Endothelial cell of umbilical vein (primary cell): Measurements from ENCODE around the gene RAMAC.

ENCODE experiments used
- CTCF ChIP-seq, 2 donors: IDR thresholded peaks; 1 replicate in 1 of 2; 2 replicates in 1 of 2; pipeline ENCODE4 v1.5.1; 2011; ENCODE audit warnings: low read length in 2 of 2, mild to moderate bottlenecking in 2 of 2, moderate library complexity in 2 of 2, control low read depth in 1 of 2, inconsistent platforms in 1 of 2, low read depth in 1 of 2; ENCODE audit not compliant: insufficient read depth in 1 of 2; ENCODE audit errors: extremely low read depth in 1 of 2
- EZH2 ChIP-seq: IDR thresholded peaks from 2 replicates; pipeline ENCODE4 v1.6.1; 2012; ENCODE audit warnings: borderline replicate concordance, low read depth, mild to moderate bottlenecking, moderate library complexity, low read length, inconsistent platforms; ENCODE audit not compliant: severe bottlenecking
- GATA2 ChIP-seq: IDR thresholded peaks from 2 replicates; pipeline ENCODE4 v1.7.0; 2011; ENCODE audit warnings: low read depth, mild to moderate bottlenecking, moderate library complexity, mixed read lengths, low read length; ENCODE audit not compliant: insufficient read length, insufficient read depth
- MYC ChIP-seq: IDR thresholded peaks from one replicate; pipeline ENCODE4 v1.6.1; 2011; ENCODE audit warnings: mild to moderate bottlenecking, low read depth, low read length
- POLR2A ChIP-seq: IDR thresholded peaks from 2 replicates; pipeline ENCODE4 v1.6.1; 2012; ENCODE audit warnings: low read depth, mild to moderate bottlenecking, control low read depth, low read length
- POLR2AphosphoS5 ChIP-seq: IDR thresholded peaks from 2 replicates; pipeline ENCODE4 v1.6.1; 2012; ENCODE audit warnings: low read depth, mild to moderate bottlenecking, control low read depth, low read length, moderate library complexity; ENCODE audit not compliant: insufficient read depth

- TF ChIP-seq GATA2 (no peak), POLR2AphosphoS5 (no peak), POLR2A (no peak), CTCF (IDR thresholded peaks at IDR 0.05; ENCODE audit: extremely low read depth in 1 of 2, insufficient read depth in 1 of 2, low read depth in 1 of 2, low read length in 2 of 2) (no peak), EZH2 (no peak), MYC (no peak)
These were observed 7.6 kb upstream of the RAMAC start for GRCh38 chr15:82978438-82978837.
